Tibial nerve (tissue), 4 donors: Measurements from ENCODE around the gene ADRA2B.

ENCODE experiments used
- CTCF ChIP-seq, 5 experiments: fragments of 200-600 bp in 3 of 5; fragments of 450-650 bp in 2 of 5; sonication (generic) in 3 of 5; IDR thresholded peaks; one replicate each; pipeline ENCODE4 v1.5.1; 2016 to 2019; ENCODE audit warnings: antibody characterized with exemption in 5 of 5, mild to moderate bottlenecking in 3 of 5, moderate library complexity in 2 of 5
- EP300 ChIP-seq, 2 donors: sonication (generic); formaldehyde crosslinking; IDR thresholded peaks; one replicate each; pipeline ENCODE4 v1.6.1; 2017; ENCODE audit warnings: antibody characterized with exemption in 2 of 2, mild to moderate bottlenecking in 1 of 2
- POLR2A ChIP-seq, 2 donors: fragments of 450-650 bp; IDR thresholded peaks; one replicate each; pipeline ENCODE4 v1.6.1; 2017; ENCODE audit warnings: antibody characterized with exemption in 2 of 2, mild to moderate bottlenecking in 2 of 2, moderate library complexity in 2 of 2

- TF ChIP-seq CTCF (IDR thresholded peaks at IDR 0.05) (no peak), POLR2A (IDR thresholded peaks at IDR 0.05) (no peak), EP300 (IDR thresholded peaks at IDR 0.05) (no peak)
These were observed 4.6 kb upstream of the ADRA2B start for GRCh38 chr2:96120991-96121390.
